Osteoblast (primary cell): ENCODE results near the gene TBATA. TPM values are rescaled to one million over a fixed set of nuclear protein-coding genes. Genes with fewer than 3 reads are reported as not detected.
A peak's percentile ranks its signal among the peaks of the same experiment; 100 is the strongest.

Experiments
- DNase-seq: peaks from one replicate; pipeline ENCODE4 v3.0.0; 2011; ENCODE audit warnings: low spot score, mixed read lengths; ENCODE audit not compliant: insufficient read length; ENCODE audit errors: missing footprints
- H2AFZ ChIP-seq: 2 replicates; pipeline ENCODE4 v1.6.0; 2011; ENCODE audit warnings: mild to moderate bottlenecking, low read length
- H3K27ac ChIP-seq: 2 replicates; pipeline ENCODE4 v1.5.1; 2011; ENCODE audit warnings: mild to moderate bottlenecking, low read depth, low read length, moderate library complexity
- H3K27me3 ChIP-seq: 2 replicates; pipeline ENCODE4 v1.6.0; 2012; ENCODE audit warnings: mild to moderate bottlenecking, control low read depth, inconsistent platforms, low read length, moderate library complexity; ENCODE audit not compliant: insufficient read depth
- H3K36me3 ChIP-seq: 2 replicates; pipeline ENCODE4 v1.5.1; 2011; ENCODE audit warnings: mild to moderate bottlenecking, low read length, control low read depth, moderate library complexity; ENCODE audit not compliant: insufficient read depth
- H3K4me1 ChIP-seq: 2 replicates; pipeline ENCODE4 v1.5.1; 2011; ENCODE audit warnings: mild to moderate bottlenecking, low read length, control low read depth, moderate library complexity; ENCODE audit not compliant: insufficient read depth
- H3K4me2 ChIP-seq: 2 replicates; pipeline ENCODE4 v1.6.0; 2011; ENCODE audit warnings: mild to moderate bottlenecking, low read length; ENCODE audit not compliant: insufficient read depth
- H3K4me3 ChIP-seq: fragments of 200-600 bp; sonication (generic); 3 replicates; pipeline ENCODE4 v1.5.1; 2012; ENCODE audit warnings: mild to moderate bottlenecking, low read length, inconsistent platforms; ENCODE audit not compliant: insufficient read depth
- H3K79me2 ChIP-seq: 2 replicates; pipeline ENCODE4 v1.6.0; 2012; ENCODE audit warnings: mild to moderate bottlenecking, low read length, control low read depth, inconsistent platforms; ENCODE audit not compliant: insufficient read depth
- H3K9me3 ChIP-seq: 2 replicates; pipeline ENCODE4 v1.5.1; 2011; ENCODE audit warnings: low read depth, low read length, control low read depth
- H4K20me1 ChIP-seq: 2 replicates; pipeline ENCODE4 v1.6.0; 2012; ENCODE audit warnings: mild to moderate bottlenecking, low read length, control low read depth; ENCODE audit not compliant: insufficient read depth
- total RNA-seq: library from RNA; depleted of rRNA; stranded (reverse); fragments of >200 nt; gene quantifications from 2 replicates; pipeline ENCODE4 v1.2.3, GENCODE V29; 2012
- TF ChIP-seq, protein P1 (sequence below): IDR thresholded peaks from 2 replicates; pipeline ENCODE4 v1.5.1; 2011; ENCODE audit warnings: mild to moderate bottlenecking, low read depth, low read length, moderate library complexity; ENCODE audit errors: extremely low read depth

TBATA gene
- total RNA-seq, 1 donor = not detected

DNA sequence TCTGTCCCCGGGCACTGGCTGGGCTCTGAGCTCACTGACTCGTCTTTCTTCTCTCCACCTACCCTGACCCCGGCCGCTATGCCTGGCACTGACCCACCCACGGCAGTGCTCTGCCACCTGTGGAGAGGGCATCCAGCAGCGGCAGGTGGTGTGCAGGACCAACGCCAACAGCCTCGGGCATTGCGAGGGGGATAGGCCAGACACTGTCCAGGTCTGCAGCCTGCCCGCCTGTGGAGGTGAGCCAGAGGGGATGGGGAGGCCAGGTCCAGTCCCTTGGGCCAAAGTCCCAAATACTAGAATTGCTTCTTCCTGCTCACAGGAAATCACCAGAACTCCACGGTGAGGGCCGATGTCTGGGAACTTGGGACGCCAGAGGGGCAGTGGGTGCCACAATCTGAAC lies 27.3 kb downstream of the TBATA start:
- Histone ChIP-seq H3K27ac (no peak overlapping the region), H3K27me3 (no peaks in the 10 kb centered on the region), H3K4me2 (no peak overlapping the region), H3K36me3 (no peaks in the 10 kb centered on the region), H3K9me3 (no peaks in the 10 kb centered on the region), H3K79me2 (no peaks in the 10 kb centered on the region), H3K4me1 (peaks cover 22% of the 10 kb centered on the region), H3K4me3 (no peak overlapping the region), H4K20me1 (peaks cover 3% of the 10 kb centered on the region), H2AFZ (no peak overlapping the region)
- DNase-seq = no peak
- TF ChIP-seq, protein P1, sequence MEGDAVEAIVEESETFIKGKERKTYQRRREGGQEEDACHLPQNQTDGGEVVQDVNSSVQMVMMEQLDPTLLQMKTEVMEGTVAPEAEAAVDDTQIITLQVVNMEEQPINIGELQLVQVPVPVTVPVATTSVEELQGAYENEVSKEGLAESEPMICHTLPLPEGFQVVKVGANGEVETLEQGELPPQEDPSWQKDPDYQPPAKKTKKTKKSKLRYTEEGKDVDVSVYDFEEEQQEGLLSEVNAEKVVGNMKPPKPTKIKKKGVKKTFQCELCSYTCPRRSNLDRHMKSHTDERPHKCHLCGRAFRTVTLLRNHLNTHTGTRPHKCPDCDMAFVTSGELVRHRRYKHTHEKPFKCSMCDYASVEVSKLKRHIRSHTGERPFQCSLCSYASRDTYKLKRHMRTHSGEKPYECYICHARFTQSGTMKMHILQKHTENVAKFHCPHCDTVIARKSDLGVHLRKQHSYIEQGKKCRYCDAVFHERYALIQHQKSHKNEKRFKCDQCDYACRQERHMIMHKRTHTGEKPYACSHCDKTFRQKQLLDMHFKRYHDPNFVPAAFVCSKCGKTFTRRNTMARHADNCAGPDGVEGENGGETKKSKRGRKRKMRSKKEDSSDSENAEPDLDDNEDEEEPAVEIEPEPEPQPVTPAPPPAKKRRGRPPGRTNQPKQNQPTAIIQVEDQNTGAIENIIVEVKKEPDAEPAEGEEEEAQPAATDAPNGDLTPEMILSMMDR = no peak

DNA sequence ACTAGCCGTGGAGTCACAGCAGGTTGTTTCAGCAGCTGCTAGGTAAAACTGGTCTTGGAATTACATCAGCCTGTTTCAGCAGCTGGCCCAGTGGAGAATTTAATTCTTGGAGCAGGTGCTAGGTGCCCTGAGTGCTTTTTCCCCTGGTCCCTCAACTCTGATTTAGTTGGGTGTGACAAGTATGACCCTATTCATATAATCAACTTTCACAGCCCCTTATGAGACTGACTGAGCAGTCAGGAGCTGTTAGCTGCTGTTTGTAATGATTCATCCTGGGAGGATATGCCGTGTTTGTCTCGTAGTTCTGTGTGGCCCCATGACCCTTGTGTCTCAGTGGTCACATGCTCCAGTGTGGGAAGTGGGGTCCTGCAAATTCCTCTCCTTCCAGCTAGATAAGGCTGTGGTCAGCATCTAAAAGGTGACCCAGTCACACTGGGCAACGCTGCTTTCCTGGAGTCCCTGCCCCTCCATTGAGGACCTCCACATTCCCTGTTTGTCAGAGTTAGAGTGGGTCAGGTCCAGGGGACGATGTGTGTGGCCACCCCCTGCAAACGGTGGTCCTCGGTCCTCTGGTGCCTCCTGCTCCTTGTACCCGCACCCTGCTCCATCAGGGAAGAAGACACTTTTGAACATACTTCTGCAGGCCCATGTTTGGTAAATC lies 28.3 kb downstream of the TBATA start:
- Histone ChIP-seq H3K4me3 (no peak overlapping the region), H4K20me1 (peaks cover 3% of the 10 kb centered on the region), H2AFZ (no peak overlapping the region), H3K4me1 (peaks cover 22% of the 10 kb centered on the region), H3K36me3 (no peaks in the 10 kb centered on the region), H3K9me3 (no peaks in the 10 kb centered on the region), H3K27ac (no peak overlapping the region), H3K27me3 (no peaks in the 10 kb centered on the region), H3K4me2 (no peak overlapping the region), H3K79me2 (no peaks in the 10 kb centered on the region)
- TF ChIP-seq, protein P1 = no peak
- DNase-seq = peak; percentile 87

DNA sequence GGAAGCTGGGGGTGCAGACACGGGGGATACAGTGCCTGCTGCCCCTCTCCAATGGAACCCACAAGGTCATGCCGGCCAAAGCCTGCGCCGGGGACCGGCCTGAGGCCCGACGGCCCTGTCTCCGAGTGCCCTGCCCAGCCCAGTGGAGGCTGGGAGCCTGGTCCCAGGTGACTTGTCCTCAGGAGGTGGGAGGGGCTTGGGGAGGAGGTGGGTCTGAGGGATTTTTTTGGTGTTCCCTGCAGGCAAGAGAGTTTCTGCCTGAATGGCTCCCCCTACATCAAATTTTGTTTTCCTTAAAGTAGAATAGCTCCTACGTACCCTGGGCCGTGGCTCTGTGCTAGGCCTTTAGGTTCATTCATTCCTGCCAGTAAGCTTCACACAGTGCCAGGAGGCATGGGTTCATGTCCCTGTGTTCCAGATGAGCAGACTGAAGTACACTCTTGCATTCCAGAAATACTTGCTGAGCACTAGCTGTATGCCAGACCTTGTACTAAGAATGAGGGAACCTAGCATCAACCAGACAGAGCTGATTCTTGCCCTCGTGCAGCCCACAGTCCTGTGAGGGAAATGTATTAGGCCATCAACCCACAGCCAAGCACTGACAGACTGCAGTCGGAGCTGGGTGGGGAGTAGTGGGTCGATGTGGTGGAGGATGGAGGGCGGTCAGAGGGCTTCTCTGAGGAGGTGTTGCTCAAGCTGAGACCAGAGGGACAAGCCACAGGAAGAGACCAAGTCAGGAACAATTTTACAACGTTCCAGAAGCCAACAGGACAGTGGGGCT lies 31.1 kb downstream of the TBATA start:
- H3K4me1 ChIP-seq = peaks cover 22% of the 10 kb centered on the region
- no peaks in the 10 kb centered on the region for H3K27me3 ChIP-seq
- peak overlapping the region; percentile 44 for H3K4me2 ChIP-seq
- no peaks in the 10 kb centered on the region for H3K79me2 ChIP-seq
- TF ChIP-seq, protein P1 = no peak
- no peak overlapping the region for H2AFZ ChIP-seq
- peak; percentile 65 for DNase-seq
- H3K27ac ChIP-seq = peak overlapping the region; percentile 53
- no peaks in the 10 kb centered on the region for H3K9me3 ChIP-seq
- H4K20me1 ChIP-seq = no peaks in the 10 kb centered on the region
- H3K36me3 ChIP-seq = no peaks in the 10 kb centered on the region
- H3K4me3 ChIP-seq = no peak overlapping the region

DNA sequence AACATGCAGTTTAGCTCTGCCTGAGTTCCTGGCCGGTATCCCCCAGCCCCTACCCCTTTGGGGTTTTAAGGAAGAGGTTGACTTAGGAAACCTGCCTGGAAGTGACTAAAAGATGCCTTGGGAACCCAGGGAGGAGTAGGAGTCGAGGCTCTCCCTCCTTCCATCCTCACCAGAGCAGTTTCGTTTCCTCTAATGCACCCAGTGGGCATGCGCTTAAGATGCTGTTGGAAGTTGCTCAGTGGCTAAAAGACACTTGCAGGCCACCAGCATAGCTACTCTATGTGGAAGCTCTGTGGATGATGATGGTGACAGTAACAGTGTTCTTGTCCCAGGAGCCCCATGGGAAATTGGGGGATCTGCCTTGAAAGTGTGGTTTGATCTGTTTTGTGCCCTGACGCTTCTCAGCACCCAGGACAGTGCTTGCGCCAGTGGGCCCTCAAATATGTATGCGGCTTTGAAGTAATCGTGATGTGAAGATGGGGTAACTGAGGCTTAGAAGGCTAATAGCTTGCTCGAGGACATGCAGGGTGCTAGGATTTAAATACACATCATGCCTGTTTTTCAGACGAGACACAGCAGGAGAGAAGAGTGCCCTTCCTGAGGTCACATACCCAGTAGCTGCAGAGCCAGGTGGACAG lies 32.0 kb downstream of the TBATA start:
- Histone ChIP-seq H3K4me1 (peaks cover 19% of the 10 kb centered on the region), H3K27ac (no peak overlapping the region), H3K4me3 (no peak overlapping the region), H2AFZ (no peak overlapping the region), H3K9me3 (no peaks in the 10 kb centered on the region), H3K27me3 (no peaks in the 10 kb centered on the region), H3K79me2 (no peaks in the 10 kb centered on the region), H4K20me1 (no peaks in the 10 kb centered on the region), H3K36me3 (no peaks in the 10 kb centered on the region), H3K4me2 (no peak overlapping the region)
- DNase-seq = peak; percentile 70
- TF ChIP-seq, protein P1 = no peak
